ENCODE results near the gene ARHGAP6.

The ARHGAP6 gene

DNA sequence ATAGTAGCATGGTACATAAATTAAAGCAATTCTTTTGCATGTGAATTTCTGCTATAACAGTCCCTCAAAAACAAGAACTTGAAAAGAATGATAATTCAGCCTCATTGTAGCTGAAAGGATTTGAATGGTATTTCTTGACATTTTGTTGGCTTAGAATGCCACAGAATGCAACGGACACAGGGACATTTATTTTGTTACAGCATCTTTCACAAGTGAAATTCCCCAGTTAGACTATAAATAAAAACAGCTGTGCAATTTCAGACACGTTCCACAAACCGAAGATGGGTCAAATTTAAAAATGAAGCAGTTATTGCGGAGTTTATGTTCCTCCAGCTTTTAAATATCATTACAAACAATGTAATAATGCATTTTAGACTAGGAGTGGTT, 455.3 kb downstream of the ARHGAP6 start:
- H3K4me1 ChIP-seq (ENCODE audit: insufficient read depth, low read length): no peaks in the 10 kb centered on the region
- H3K9me3 ChIP-seq (ENCODE audit: control insufficient read depth, insufficient read depth, low read length): no peaks in the 10 kb centered on the region
- no peaks in the 10 kb centered on the region for H3K36me3 ChIP-seq (ENCODE audit: insufficient read depth, low read length)
- no peak overlapping the region for H3K9ac ChIP-seq (ENCODE audit: low read depth, low read length)

- no peaks in the 10 kb centered on the region for H3K36me3 ChIP-seq (ENCODE audit: insufficient read depth, low read length)
- no peaks in the 10 kb centered on the region for H3K4me1 ChIP-seq (ENCODE audit: insufficient read depth, low read length)
- H3K9ac ChIP-seq (ENCODE audit: low read depth, low read length): no peak overlapping the region
Observed at GRCh38 chrX:11209798-11210414, 455.8 kb downstream of the ARHGAP6 start.

GRCh38 chrX:11206716-11207115, 459.0 kb downstream of the ARHGAP6 start:
- no peaks in the 10 kb centered on the region for H3K36me3 ChIP-seq (ENCODE audit: insufficient read depth, low read length)
- H3K9ac ChIP-seq (ENCODE audit: low read depth, low read length): no peak overlapping the region
- no peaks in the 10 kb centered on the region for H3K9me3 ChIP-seq (ENCODE audit: control insufficient read depth, insufficient read depth, low read length)

More at GRCh38 chrX:11209798-11210414, 455.8 kb downstream of the ARHGAP6 start:
- H3K9me3 ChIP-seq (ENCODE audit: control insufficient read depth, insufficient read depth, low read length): no peaks in the 10 kb centered on the region

DNA sequence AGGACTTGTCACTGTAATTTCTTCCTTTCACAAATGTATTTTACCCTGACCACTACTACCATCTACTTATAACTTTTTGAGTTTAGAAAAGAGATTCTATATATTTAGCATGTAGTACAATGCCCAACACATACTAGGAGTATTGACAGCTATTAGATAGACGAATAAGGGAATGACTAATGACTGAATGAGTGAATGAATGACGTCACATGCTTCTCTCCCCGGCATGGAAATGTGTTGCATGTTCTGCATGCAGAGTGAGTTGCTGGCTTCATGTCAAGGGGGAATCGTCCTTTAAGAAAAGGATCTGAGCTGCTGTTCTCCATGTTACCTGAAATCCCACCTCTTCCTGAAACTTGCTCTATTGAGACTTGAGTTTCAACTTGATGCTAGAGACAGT, 459.9 kb downstream of the ARHGAP6 start:
- H3K9me3 ChIP-seq (ENCODE audit: control insufficient read depth, insufficient read depth, low read length): no peaks in the 10 kb centered on the region
- H3K4me1 ChIP-seq (ENCODE audit: insufficient read depth, low read length): no peaks in the 10 kb centered on the region
- no peaks in the 10 kb centered on the region for H3K36me3 ChIP-seq (ENCODE audit: insufficient read depth, low read length)
- no peak overlapping the region for H3K9ac ChIP-seq (ENCODE audit: low read depth, low read length)

More at GRCh38 chrX:11206716-11207115, 459.0 kb downstream of the ARHGAP6 start:
- H3K4me1 ChIP-seq (ENCODE audit: insufficient read depth, low read length): no peaks in the 10 kb centered on the region

DNA sequence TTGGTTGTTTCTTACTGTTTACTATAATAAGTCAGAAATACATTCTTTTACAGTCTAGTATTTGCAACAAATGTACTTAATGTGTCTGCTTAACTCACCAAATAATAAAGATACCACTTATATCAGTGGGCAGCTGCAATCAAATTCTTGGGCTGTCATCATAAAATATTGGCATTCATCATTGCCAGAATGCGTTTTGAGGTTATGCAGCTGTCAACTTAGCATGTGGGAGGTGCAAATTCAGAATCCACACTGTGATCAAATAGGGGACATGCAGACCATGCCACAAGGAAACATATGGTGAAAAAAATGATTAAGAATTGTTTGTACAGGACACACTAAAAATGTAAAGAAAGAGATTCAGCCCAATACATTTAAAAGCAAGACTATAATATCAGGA, 468.0 kb downstream of the ARHGAP6 start:
- H3K9ac ChIP-seq (ENCODE audit: low read depth, low read length): no peak overlapping the region
- no peaks in the 10 kb centered on the region for H3K36me3 ChIP-seq (ENCODE audit: insufficient read depth, low read length)
- H3K4me1 ChIP-seq (ENCODE audit: insufficient read depth, low read length): 0 out of 2 replicates have a peak, but pooled peaks cover 4% of the 10 kb centered on the region
- no peaks in the 10 kb centered on the region for H3K9me3 ChIP-seq (ENCODE audit: control insufficient read depth, insufficient read depth, low read length)

- Histone ChIP-seq H3K36me3 (ENCODE audit: insufficient read depth, low read length) (no peaks in the 10 kb centered on the region), H3K9me3 (ENCODE audit: control insufficient read depth, insufficient read depth, low read length) (no peaks in the 10 kb centered on the region)
Observed at GRCh38 chrX:11196476-11196875, 469.2 kb downstream of the ARHGAP6 start.

DNA sequence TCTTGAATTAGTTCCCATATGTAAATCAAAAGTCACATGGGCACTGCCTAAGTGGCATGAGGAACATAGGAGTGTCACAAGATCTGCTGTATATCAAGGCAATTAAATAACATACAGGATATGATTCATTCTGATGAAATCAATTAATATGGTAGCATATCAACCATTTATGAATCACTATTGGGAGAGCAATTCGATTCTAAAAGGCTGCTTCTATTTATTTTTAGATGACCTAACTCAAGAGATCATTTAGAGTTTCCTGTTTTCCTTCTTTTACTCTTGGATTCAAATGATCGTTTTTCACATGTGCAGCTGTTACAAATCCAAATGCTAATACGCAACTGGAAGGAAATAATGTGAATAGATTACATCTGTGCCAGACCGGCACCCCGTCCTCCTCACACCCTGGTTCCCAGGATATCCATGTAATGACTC, 472.7 kb downstream of the ARHGAP6 start:
- no peaks in the 10 kb centered on the region for H3K4me1 ChIP-seq (ENCODE audit: insufficient read depth, low read length)
- no peak overlapping the region for H3K9ac ChIP-seq (ENCODE audit: low read depth, low read length)
- H3K36me3 ChIP-seq (ENCODE audit: insufficient read depth, low read length): no peaks in the 10 kb centered on the region
- no peaks in the 10 kb centered on the region for H3K9me3 ChIP-seq (ENCODE audit: control insufficient read depth, insufficient read depth, low read length)

More at GRCh38 chrX:11196476-11196875, 469.2 kb downstream of the ARHGAP6 start:
- Histone ChIP-seq H3K9ac (ENCODE audit: low read depth, low read length) (no peak overlapping the region), H3K4me1 (ENCODE audit: insufficient read depth, low read length) (0 out of 2 replicates have a peak, but pooled peaks cover 4% of the 10 kb centered on the region)

DNA sequence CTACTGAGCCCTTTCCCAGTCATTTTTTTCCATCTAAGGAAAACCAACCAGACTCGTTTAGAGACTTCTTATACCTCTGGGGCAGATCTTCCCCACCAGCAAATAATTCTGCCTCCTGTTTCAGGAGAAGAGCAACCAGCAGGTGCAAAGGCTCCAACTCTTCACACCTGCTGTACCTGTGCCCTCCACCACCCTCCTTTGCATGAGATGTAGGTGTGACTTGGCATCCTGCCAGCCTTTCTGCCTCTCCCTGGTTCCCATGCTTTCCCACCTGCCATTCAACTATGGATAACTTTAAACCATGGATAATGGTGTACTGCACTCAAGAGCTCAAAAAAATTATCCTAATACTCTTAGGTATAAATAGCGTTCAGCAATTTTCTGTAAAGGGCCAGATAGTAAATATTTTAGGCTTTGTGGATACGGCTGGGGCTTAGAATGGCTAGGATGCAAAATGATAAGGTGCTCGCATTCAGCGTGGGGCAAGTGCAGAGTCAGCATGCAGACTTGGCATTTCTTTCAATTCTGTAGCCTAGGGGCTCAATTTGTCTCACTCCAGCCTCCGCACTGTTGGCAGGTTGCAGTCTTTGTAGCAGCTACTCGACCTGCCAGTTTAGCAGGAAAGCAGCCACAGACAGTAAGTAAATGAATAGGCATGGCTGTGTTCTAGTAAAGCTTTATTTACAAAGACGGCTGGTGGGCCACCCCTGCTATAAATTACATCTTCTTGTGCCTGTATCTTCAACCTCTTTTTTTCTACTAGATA, 474.8 kb downstream of the ARHGAP6 start:
- Histone ChIP-seq H3K9ac (ENCODE audit: low read depth, low read length) (no peak overlapping the region), H3K4me1 (ENCODE audit: insufficient read depth, low read length) (no peaks in the 10 kb centered on the region), H3K9me3 (ENCODE audit: control insufficient read depth, insufficient read depth, low read length) (no peaks in the 10 kb centered on the region), H3K36me3 (ENCODE audit: insufficient read depth, low read length) (no peaks in the 10 kb centered on the region)

DNA sequence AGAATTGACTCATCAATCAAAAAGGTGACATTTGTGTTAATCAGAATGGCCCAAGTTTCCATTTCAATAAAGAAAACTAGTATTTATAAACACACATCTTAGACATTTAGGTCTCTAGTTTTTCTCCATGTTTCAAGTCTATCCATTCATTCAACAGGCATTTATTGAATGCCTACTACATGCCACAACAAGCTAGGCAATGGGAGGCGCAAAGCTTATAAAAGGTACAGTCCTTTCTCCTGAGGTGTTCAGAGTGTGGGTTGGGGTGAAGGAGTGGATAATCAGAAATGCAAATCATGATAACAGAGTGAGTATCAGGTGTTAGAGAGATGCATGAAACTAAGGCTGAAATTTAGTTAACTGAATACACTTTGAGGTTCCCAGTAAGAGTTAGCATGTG, 476.6 kb downstream of the ARHGAP6 start:
- Histone ChIP-seq H3K36me3 (ENCODE audit: insufficient read depth, low read length) (no peaks in the 10 kb centered on the region), H3K9me3 (ENCODE audit: control insufficient read depth, insufficient read depth, low read length) (no peaks in the 10 kb centered on the region)

GRCh38 chrX:11188664-11189063, 477.1 kb downstream of the ARHGAP6 start:
- Histone ChIP-seq H3K9ac (ENCODE audit: low read depth, low read length) (no peak overlapping the region), H3K36me3 (ENCODE audit: insufficient read depth, low read length) (no peaks in the 10 kb centered on the region), H3K4me1 (ENCODE audit: insufficient read depth, low read length) (no peaks in the 10 kb centered on the region), H3K9me3 (ENCODE audit: control insufficient read depth, insufficient read depth, low read length) (no peaks in the 10 kb centered on the region)

More for the DNA sequence above, 476.6 kb downstream of the ARHGAP6 start:
- H3K4me1 ChIP-seq (ENCODE audit: insufficient read depth, low read length): no peaks in the 10 kb centered on the region
- H3K9ac ChIP-seq (ENCODE audit: low read depth, low read length): no peak overlapping the region

DNA sequence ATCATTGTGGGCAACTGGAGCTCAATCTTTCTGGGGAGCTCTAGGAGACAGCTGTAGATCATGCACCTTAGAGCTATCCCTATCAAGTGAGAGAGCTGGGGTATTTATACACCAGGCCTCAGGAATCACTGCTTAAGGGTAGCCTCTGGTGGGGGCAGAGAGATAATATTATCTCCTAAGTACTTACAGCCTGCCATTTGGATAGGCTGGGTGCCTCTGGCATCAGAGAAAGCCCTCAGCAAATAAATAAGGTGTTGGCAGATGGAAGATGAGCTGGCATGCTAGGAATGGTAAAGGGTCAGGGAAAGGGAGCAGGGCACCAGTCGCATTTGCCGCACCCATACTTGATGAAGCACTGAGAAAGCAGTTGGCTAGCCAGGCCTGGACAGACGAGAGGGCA, 478.7 kb downstream of the ARHGAP6 start:
- Histone ChIP-seq H3K9me3 (ENCODE audit: control insufficient read depth, insufficient read depth, low read length) (no peaks in the 10 kb centered on the region), H3K9ac (ENCODE audit: low read depth, low read length) (no peak overlapping the region), H3K4me1 (ENCODE audit: insufficient read depth, low read length) (no peaks in the 10 kb centered on the region), H3K36me3 (ENCODE audit: insufficient read depth, low read length) (no peaks in the 10 kb centered on the region)

DNA sequence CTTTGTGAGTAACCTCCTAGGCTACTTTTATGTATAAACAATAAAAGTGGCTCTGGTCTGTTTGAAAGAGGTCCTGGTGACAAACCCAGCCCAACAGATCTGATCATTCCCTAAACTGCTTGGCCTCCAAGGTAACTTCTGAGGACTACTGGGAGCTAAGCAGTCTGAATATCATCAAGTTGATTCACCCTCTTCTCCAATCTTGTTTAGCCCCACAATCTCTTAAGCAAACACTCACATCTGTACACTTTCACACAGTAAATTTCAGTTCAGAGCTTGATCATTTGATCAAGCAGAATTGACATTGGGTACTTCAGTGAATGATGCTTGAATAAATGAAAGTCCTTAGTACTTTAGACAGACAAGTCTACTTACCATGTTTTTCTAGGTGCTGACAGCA, 479.9 kb downstream of the ARHGAP6 start:
- Histone ChIP-seq H3K9me3 (ENCODE audit: control insufficient read depth, insufficient read depth, low read length) (no peaks in the 10 kb centered on the region), H3K9ac (ENCODE audit: low read depth, low read length) (no peak overlapping the region), H3K36me3 (ENCODE audit: insufficient read depth, low read length) (no peaks in the 10 kb centered on the region), H3K4me1 (ENCODE audit: insufficient read depth, low read length) (no peaks in the 10 kb centered on the region)

DNA sequence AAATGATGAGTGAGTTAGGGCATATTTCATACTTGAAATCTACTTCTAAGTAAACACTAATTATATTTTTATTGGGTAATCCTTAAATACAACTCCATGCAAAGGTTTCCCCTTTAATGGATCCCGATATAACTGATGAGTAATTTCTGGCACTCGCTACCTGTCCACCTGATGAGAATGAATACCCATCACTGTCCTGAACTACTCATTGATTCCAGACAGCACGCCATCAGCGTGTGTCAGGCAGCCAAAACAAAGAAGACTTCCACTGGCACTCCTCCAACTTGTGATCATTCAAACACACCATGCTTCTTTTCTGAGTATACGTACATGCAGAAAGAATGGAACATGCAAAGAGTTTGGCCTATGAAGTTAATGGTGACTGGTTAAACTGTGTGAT, 485.1 kb downstream of the ARHGAP6 start:
- Histone ChIP-seq H3K4me1 (ENCODE audit: insufficient read depth, low read length) (no peaks in the 10 kb centered on the region), H3K9me3 (ENCODE audit: control insufficient read depth, insufficient read depth, low read length) (no peaks in the 10 kb centered on the region), H3K9ac (ENCODE audit: low read depth, low read length) (no peak overlapping the region), H3K36me3 (ENCODE audit: insufficient read depth, low read length) (no peaks in the 10 kb centered on the region)

GRCh38 chrX:11172415-11172814, 493.3 kb downstream of the ARHGAP6 start:
- Histone ChIP-seq H3K9me3 (ENCODE audit: control insufficient read depth, insufficient read depth, low read length) (no peaks in the 10 kb centered on the region), H3K4me1 (ENCODE audit: insufficient read depth, low read length) (no peaks in the 10 kb centered on the region), H3K9ac (ENCODE audit: low read depth, low read length) (no peak overlapping the region), H3K36me3 (ENCODE audit: insufficient read depth, low read length) (no peaks in the 10 kb centered on the region)

DNA sequence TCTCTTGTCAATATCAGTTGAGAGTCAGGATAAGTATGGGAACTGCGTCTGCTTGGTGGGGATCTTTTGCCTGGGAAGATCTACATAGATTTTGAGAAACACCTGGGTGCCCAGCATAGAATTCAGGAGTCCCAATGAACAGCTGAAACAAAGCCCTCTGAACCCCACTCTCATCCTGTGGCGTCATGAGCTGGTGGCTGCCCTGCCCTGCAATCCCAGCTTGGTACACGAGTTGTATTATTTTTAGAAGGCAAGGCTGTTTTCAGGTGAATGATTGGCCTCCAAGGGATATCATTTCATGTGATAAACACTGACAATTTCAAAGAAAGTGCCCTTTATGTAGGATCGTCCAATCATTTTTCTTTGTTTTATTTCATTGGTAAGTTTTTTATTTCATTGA, 493.8 kb downstream of the ARHGAP6 start:
- Histone ChIP-seq H3K4me1 (ENCODE audit: insufficient read depth, low read length) (no peaks in the 10 kb centered on the region), H3K36me3 (ENCODE audit: insufficient read depth, low read length) (no peaks in the 10 kb centered on the region), H3K9me3 (ENCODE audit: control insufficient read depth, insufficient read depth, low read length) (no peaks in the 10 kb centered on the region), H3K9ac (ENCODE audit: low read depth, low read length) (no peak overlapping the region)

Measured in ES-I3 (cell line).